GM19438 (cell line): ENCODE data around the gene DGKB.

Source experiments
- ATAC-seq: cut with Tn5 transposase; IDR thresholded peaks from one replicate; pipeline ENCODE4 v1.9.1; 2021; ENCODE audit warnings: low read depth; ENCODE audit not compliant: unreplicated experiment

Gene DGKB

DNA sequence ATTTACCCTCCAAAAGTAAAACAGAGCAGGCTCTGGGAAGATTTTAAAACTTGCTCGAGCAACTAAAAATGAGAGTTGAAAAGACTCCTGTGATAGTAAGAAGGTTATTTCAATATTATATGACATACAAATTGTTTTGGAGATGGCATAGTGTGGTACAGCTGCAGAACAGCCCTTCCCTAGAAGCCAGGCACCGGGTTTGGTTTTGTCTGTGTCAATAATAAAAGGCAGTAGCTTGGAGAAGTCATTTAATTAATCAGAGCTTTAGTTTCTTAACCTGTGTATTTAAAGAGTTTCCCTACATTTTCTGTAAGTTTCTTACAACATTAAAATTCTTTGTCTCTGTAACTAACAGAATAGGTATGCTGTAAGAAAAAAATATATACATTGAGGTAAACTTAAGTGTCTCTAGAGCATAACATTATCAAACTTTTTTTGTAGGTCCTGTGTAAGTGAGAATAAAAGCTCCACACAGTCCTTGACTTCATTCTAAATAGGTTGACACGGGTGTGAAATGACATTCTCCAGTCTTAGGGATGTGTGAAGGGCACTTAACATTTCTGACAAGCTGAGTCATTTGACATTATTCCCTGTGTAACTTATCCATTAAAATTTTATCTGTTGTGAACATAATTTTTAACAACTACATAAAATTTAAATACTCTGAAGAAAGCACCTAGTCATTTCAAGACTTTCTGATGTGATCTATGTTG is 488.1 kb downstream of the DGKB start:
- no peak for ATAC-seq

DNA sequence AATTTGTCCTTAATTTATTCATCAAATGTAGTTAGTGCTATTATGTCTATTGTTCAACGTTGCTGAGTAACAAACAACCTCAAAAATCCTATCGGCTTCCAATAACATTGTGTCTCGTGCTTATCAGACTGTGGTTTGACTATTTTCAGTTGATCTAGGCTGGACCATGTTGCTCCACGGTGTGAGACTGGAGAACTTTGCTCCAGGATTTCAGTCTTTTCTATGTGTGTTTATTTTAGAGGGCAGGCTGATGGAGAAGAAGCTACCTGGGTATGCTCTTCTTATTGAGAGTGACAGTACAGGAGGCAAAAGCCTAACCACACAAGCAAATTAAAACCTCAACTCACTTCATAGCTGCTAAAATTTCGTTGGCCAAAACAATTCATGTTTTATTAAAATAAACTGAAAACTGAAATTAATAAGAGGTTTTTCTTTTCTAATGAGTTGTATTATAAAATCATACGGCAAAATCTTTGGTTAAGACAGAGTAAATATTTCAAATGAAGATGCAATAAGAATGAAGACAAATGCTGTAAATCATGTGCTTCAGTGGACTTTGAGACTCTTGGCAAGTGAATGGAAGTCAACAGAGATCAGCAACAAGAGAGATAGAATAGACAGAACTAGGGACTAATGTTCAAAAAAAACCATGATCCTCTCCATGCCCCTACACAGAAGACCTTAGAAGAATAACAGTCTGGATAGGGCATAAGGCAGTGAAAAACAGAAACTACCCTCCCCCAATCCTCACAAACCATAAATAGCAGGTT is 495.1 kb downstream of the DGKB start:
- no peak for ATAC-seq

GRCh38 chr7:14403587-14403986 is 499.0 kb downstream of the DGKB start:
- no peak for ATAC-seq

GRCh38 chr7:14400271-14400670 is 502.3 kb downstream of the DGKB start:
- no peak for ATAC-seq

DNA sequence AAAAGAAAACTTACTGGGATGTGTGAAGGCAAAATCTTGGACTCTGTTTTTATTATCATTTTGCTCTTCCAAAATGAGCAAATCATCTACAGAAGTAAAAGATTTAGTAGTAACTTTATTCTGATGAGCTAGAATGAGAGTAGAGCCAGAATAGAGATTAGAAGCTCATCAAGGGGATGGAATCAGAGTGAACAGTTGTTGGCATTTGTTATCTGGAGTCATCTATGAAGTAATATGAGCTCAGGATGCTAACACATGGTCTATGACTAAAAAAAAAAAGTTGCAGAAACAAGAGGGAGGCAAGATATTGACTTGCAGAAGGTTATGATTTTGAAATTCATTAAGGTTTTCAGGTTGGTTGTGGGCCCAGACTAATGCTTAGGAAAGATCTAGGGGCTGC is 504.0 kb downstream of the DGKB start:
- ATAC-seq: no peak

DNA sequence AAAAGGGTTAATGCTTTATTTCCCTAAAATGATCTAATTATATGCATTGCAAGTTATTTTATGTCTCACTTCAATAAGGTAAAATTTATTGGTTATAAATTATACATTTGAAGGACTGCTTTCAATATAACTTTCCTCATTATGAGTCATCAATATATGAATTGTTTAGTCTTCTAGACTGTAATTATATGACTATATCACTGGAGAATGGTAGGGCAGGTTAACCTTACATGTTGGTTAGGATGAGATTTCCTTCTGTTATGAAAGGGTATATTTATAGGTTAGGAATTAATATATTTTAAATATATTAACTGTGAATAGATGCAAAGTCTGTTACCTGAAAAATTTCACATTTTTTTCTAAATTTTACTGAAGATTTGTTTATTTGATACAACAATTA is 506.7 kb downstream of the DGKB start:
- no peak for ATAC-seq

DNA sequence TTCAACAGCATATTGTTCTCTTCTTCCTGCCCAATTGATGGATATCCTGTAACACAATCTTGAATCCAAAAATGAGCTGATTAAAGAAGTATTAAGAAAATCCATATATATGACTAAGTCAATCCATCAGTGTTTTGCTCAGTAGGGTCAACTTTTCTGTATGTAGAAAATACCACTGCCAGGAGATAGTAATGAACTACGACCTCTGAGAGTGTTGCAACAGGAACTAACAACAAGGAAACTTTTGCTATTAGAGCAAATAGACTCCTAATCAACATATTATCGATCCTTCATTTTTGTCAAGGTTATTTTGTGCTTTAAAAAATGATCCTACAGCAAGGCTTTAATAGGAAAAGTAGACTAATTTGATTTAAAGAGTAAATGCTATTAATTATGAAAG is 507.8 kb downstream of the DGKB start:
- no peak for ATAC-seq

DNA sequence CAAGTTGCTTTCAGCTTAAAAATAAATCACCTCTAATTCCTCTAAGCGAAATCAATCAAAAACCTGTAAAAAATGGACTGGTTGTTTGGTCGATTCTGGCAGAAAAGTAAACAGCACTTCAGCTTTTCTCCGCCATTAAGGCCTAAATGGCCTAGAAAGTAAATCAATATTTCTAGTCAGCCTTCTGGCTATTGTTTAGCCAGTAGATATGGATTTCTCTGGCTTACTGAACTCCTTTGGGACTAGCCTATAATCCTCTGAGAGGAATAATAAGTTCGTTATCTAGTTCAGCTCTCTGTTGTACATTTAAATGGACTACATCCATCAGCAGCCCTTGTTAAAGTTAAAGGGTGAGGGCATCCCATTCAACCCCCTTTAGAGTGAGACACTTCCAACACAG is 513.0 kb downstream of the DGKB start:
- no peak for ATAC-seq

DNA sequence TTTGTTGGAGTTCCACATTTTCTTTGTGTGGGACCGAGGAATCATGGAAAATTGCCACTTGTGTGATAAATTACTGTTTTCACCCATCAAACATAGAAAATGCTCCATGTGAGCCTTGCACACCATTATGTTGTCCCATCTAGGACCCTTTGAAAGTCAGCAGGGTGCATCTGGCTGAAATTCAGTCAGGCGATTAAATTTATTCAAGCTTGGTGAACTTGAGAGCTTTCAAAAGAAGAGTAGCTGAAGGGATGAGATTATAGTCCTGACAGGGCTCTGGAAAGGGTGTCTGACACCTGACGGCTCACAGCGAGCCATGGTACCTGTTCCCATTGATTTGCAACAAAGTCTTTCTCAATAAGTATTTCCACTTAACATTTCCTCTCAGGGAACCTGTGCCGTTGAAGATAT is 513.4 kb downstream of the DGKB start:
- ATAC-seq: no peak

GRCh38 chr7:14385074-14385473 is 517.5 kb downstream of the DGKB start:
- ATAC-seq: no peak

DNA sequence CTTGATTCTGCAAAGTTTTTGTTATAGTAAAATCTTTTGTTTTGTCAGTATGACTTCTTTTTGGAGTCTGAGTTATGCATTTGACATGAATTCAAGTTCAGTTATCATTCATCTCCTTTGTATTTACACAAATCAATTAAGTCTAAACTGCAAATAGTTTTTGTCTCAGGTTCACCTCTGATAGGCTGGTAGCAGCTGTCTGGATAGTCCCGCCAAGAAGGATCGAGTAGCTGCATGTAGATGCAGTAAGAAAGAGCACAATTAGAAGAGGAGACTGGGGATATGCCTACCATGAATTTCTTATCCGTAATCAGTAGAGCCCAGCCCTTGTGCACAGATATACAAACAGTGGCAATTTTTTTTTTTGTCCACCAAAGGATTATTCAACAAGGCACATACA is 520.6 kb downstream of the DGKB start:
- ATAC-seq: no peak

DNA sequence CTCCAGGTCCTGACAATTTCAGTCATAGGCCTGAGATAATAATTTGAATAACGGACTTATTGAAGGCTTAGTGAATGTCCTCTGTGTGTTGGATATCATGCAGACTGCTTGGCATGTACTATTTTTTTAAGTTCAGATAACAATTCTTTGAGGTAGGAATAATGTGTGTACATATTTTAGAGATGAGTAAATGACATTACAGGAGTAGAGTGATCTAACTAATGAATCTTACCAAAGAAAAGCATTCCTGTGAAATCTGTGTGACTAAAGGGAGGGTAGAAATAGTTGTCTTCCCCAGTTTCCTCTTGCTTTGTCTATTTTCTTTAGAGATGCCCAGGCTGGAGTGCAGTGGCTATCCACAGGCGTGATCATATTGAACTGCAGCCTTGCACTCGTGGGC is 521.2 kb downstream of the DGKB start:
- ATAC-seq: no peak

DNA sequence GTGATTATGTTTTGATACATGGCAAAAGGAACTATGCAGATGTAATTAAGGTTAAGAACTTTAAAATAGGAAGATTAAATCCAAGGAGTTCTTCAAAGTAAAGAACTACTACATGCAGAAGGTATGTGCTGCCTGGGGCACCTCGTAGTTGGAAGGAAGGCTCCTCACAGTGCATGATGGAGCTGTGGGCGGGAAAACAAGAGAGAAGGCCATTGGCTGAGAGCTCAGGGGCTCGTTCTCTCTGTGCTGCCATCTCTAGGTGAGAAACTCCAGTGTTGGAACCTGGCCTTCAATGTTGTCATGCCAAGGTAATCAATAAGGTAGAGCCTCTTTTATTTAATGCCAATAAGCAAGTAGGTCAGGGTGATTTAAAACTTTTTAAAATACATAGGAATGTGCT is 521.7 kb downstream of the DGKB start:
- no peak for ATAC-seq

GRCh38 chr7:14377646-14378266 is 524.8 kb downstream of the DGKB start:
- no peak for ATAC-seq

DNA sequence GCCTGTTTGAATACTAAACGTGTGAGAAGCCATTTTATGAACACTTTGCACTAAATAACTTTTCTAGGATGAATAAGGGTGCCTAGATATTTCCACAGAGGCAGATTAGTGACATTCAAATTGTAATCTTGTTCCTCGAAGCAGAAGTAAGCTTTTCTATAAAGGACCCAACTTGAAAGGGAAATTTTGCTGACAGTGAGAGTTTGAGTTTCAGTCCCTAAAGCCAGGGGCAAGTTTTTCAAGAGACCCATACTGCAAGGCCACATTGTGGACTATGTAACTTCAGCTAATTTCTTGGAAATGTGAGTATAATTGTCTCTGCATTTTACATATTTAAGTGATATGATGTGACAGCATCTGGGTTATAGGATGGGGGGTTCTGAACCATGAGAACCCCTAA is 525.8 kb downstream of the DGKB start:
- no peak for ATAC-seq

DNA sequence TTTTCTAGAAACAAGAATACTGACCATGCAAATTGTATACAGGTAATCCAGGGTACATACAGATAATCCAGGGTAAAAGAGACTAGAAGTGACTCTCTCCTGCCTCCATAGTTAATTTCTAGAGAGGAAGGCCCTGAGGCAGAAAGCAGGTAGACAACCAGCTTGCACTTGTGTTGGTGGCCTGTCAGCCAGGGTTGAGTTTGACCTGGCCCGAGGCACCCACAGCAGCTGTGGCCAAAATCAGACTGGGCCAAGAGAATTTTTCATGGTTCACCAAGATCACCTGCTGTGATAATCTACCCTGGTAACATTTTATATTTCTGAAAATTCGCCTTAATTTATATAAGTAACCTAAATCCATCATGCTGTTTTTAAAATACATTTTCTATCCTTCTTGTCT is 526.6 kb downstream of the DGKB start:
- no peak for ATAC-seq

DNA sequence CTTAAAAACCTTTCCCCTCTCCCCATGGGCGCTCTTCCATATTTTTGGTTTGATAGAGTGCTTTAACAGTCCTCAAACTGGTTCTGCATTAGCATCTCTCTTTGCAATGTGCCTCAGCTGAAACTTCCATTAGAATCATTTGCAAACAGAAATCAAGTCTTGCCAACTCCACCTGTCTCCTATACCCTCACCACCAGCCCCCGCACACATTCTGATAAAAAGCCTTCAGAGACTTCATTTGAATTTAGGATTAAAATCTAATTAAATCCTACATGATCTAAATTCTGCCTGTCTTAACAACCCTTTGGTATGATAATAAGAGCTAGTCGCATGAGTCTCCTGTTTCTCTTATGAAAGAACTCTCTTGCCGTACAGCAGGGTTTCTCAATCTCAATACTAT is 528.2 kb downstream of the DGKB start:
- ATAC-seq: no peak

DNA sequence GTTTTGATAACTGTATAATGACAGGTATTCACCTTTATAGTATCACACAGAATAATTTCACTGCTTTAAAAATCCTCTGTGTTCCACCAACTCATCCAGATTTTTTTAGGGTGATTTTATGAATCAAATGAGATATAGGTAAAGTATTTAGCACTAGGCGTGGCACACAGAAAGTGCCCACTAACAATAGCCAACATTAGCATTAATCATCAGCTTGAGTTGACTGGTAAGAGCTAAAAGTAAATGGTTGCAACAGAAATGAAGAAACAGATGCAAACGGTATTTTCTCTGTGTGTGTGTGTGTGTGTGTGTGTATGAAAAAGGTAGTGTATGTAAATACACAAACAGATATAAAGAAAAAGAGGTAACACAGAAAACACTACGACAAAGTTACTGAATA is 534.3 kb downstream of the DGKB start:
- ATAC-seq: no peak

DNA sequence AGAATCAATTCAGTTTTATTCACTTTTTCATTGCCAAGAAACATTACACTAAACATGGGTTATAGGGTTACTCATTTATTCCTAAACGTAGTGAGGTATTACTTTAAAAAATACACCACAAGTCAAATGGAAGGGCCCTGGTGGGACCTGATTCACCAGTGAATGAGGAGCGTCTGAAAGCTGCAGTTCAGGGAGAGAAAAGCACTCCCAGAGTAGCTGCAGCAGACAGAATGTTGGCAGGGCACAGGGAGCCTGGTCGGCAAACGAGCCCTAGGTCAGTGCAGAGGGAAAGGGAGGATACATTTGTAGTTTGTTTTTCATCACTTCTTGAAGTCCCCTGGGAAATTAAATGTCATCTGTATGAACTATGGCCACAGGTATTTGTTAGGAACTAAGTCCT is 551.4 kb downstream of the DGKB start:
- no peak for ATAC-seq

DNA sequence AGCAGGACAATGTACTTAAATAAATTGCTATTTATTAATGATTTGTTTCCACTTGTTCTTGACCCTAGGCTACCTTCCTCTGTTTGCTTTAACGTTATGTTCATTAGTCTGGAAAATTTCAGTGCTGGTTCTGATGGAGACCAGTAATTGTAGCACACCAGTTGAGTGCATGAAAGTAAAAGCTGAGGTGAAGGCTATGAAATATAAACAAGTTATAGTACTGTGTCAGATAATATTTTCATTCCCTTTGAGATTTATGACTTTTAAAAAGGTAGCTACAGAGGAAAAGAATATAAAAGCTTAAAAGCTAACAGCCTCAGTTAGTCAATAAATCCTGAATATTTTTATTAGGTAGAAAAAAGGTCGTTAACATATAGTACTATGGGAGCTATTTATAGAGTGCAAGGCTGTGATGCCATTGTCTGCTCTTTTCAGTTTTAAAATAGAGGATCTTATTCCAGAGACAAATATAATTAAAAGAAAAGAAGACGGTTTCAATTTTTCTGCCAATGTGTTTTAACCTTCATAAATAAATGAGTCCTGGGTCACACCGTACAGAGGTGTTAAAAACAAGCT is 561.3 kb downstream of the DGKB start:
- ATAC-seq: no peak

GRCh38 chr7:14340393-14341074 is 562.0 kb downstream of the DGKB start:
- ATAC-seq: no peak
